IPS-15b (cell line): ENCODE data around the gene GOLGA6L2.
"Not testable (repeated sequence)": the region's sequence is repeated elsewhere in the genome, so short reads cannot be mapped to it uniquely, and the experiment has no call there.

Experiments used
- H3K27me3 ChIP-seq: one replicate; pipeline ENCODE4 v1.6.1; 2013; ENCODE audit warnings: low read length; ENCODE audit not compliant: control insufficient read depth, insufficient read depth
- H3K36me3 ChIP-seq: one replicate; pipeline ENCODE4 v1.6.1; 2013; ENCODE audit warnings: low read length; ENCODE audit not compliant: control insufficient read depth, insufficient read depth
- H3K4me1 ChIP-seq: one replicate; pipeline ENCODE4 v1.6.1; 2013; ENCODE audit warnings: mild to moderate bottlenecking, low read length; ENCODE audit not compliant: control insufficient read depth, insufficient read depth
- H3K4me3 ChIP-seq: one replicate; pipeline ENCODE4 v1.5.1; 2013; ENCODE audit warnings: low read depth, low read length
- H3K9ac ChIP-seq: one replicate; pipeline ENCODE4 v1.6.1; 2013; ENCODE audit warnings: low read depth, mild to moderate bottlenecking, low read length
- H3K9me3 ChIP-seq: one replicate; pipeline ENCODE4 v1.6.1; 2013; ENCODE audit warnings: mild to moderate bottlenecking, low read length; ENCODE audit not compliant: control insufficient read depth, insufficient read depth

Gene GOLGA6L2

GRCh38 chr15:23446215-23447106 lies 582 bp downstream of the GOLGA6L2 start:
- H3K27me3 ChIP-seq = no peaks in the 10 kb centered on the region
- H3K9ac ChIP-seq = no peak overlapping the region
- no peak overlapping the region for H3K4me3 ChIP-seq
- H3K4me1 ChIP-seq = no peaks in the 10 kb centered on the region
- no peaks in the 10 kb centered on the region for H3K9me3 ChIP-seq
- no peaks in the 10 kb centered on the region for H3K36me3 ChIP-seq

- Histone ChIP-seq H3K4me3 (no peak overlapping the region), H3K36me3 (no peaks in the 10 kb centered on the region), H3K9ac (no peak overlapping the region), H3K9me3 (peaks cover 7% of the 10 kb centered on the region), H3K4me1 (no peaks in the 10 kb centered on the region), H3K27me3 (peaks cover 2% of the 10 kb centered on the region)
Measured at GRCh38 chr15:23444269-23444668, 2.8 kb downstream of the GOLGA6L2 start.

- H3K36me3 ChIP-seq = no peaks in the 10 kb centered on the region
- H3K4me1 ChIP-seq = no peaks in the 10 kb centered on the region
- no peak overlapping the region for H3K4me3 ChIP-seq
- peaks cover 2% of the 10 kb centered on the region for H3K27me3 ChIP-seq
- no peak overlapping the region for H3K9ac ChIP-seq
- peaks cover 7% of the 10 kb centered on the region for H3K9me3 ChIP-seq
Measured at GRCh38 chr15:23441204-23441603, 5.8 kb downstream of the GOLGA6L2 start.

GRCh38 chr15:23440596-23440995 lies 6.4 kb downstream of the GOLGA6L2 start:
- Histone ChIP-seq H3K27me3 (peaks cover 2% of the 10 kb centered on the region), H3K9ac (no peak overlapping the region), H3K4me3 (no peak overlapping the region), H3K9me3 (peaks cover 7% of the 10 kb centered on the region), H3K4me1 (no peaks in the 10 kb centered on the region), H3K36me3 (no peaks in the 10 kb centered on the region)

GRCh38 chr15:23439513-23439912 lies 7.5 kb downstream of the GOLGA6L2 start:
- H3K9ac ChIP-seq = no peak overlapping the region
- H3K36me3 ChIP-seq = no peaks in the 10 kb centered on the region
- peaks cover 2% of the 10 kb centered on the region for H3K27me3 ChIP-seq
- H3K4me1 ChIP-seq = no peaks in the 10 kb centered on the region
- H3K9me3 ChIP-seq = peaks cover 7% of the 10 kb centered on the region
- H3K4me3 ChIP-seq = no peak overlapping the region

- Histone ChIP-seq H3K27me3 (peaks cover 2% of the 10 kb centered on the region), H3K9me3 (peaks cover 7% of the 10 kb centered on the region), H3K9ac (no peak overlapping the region), H3K4me3 (no peak overlapping the region), H3K36me3 (no peaks in the 10 kb centered on the region), H3K4me1 (no peaks in the 10 kb centered on the region)
Measured at GRCh38 chr15:23438816-23439466, 8.1 kb downstream of the GOLGA6L2 start.

- Histone ChIP-seq H3K4me1 (no peaks in the 10 kb centered on the region), H3K36me3 (no peaks in the 10 kb centered on the region), H3K9ac (no peak overlapping the region), H3K9me3 (peaks cover 7% of the 10 kb centered on the region), H3K4me3 (no peak overlapping the region), H3K27me3 (peaks cover 2% of the 10 kb centered on the region)
Measured at GRCh38 chr15:23437673-23438072, 9.4 kb downstream of the GOLGA6L2 start.

GRCh38 chr15:23437146-23437545 lies 9.9 kb downstream of the GOLGA6L2 start:
- H3K4me3 ChIP-seq = no peak overlapping the region
- H3K36me3 ChIP-seq = no peaks in the 10 kb centered on the region

GRCh38 chr15:23436421-23436820 lies 10.6 kb downstream of the GOLGA6L2 start:
- no peaks in the 10 kb centered on the region for H3K4me1 ChIP-seq

More at GRCh38 chr15:23437146-23437545, 9.9 kb downstream of the GOLGA6L2 start:
- Histone ChIP-seq H3K4me1 (no peaks in the 10 kb centered on the region), H3K27me3 (peaks cover 2% of the 10 kb centered on the region), H3K9ac (no peak overlapping the region), H3K9me3 (peaks cover 7% of the 10 kb centered on the region)

GRCh38 chr15:23434699-23435098 lies 12.3 kb downstream of the GOLGA6L2 start:
- H3K9ac ChIP-seq, H3K4me3 ChIP-seq, H3K9me3 ChIP-seq, H3K27me3 ChIP-seq, H3K4me1 ChIP-seq, H3K36me3 ChIP-seq: not testable (repeated sequence)

More at GRCh38 chr15:23436421-23436820, 10.6 kb downstream of the GOLGA6L2 start:
- H3K9me3 ChIP-seq = peaks cover 7% of the 10 kb centered on the region
- no peak overlapping the region for H3K9ac ChIP-seq
- no peaks in the 10 kb centered on the region for H3K36me3 ChIP-seq
- peaks cover 2% of the 10 kb centered on the region for H3K27me3 ChIP-seq
- H3K4me3 ChIP-seq = no peak overlapping the region

GRCh38 chr15:23425327-23425726 lies 21.7 kb downstream of the GOLGA6L2 start:
- H3K36me3 ChIP-seq, H3K27me3 ChIP-seq, H3K9me3 ChIP-seq, H3K4me1 ChIP-seq, H3K9ac ChIP-seq, H3K4me3 ChIP-seq: not testable (repeated sequence)
